ENCODE measurements around the gene ZIC1. TPM values are rescaled to one million over a fixed set of nuclear protein-coding genes. Genes with fewer than 3 reads are reported as not detected.

Gene ZIC1
- total RNA-seq, 4 donors from 2014 or later: not detected

DNA sequence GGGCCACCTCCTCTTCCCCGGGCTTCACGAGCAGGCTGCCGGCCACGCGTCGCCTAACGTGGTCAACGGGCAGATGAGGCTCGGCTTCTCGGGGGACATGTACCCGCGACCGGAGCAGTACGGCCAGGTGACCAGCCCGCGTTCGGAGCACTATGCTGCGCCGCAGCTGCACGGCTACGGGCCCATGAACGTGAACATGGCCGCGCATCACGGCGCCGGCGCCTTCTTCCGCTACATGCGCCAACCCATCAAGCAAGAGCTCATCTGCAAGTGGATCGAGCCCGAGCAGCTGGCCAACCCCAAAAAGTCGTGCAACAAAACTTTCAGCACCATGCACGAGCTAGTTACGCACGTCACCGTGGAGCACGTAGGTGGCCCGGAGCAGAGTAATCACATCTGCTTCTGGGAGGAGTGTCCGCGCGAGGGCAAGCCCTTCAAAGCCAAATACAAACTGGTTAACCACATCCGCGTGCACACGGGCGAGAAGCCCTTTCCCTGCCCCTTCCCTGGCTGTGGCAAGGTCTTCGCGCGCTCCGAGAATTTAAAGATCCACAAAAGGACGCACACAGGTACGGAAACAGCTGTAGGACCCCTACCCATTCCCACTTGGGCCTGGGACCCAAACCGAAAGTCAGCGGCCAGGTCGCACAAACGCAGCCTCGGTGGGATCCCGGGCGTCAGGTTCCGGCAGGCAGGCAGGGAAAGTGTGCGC is 1.5 kb downstream of the ZIC1 start:
- H3K4me1 ChIP-seq: peaks cover 7 to 38% (median 27%) of the 10 kb centered on the region in 4 donors
- DNase-seq: no peak
- no peak overlapping the region for H3K27ac ChIP-seq
- WGBS, 2 donors (ENCODE audit: low coverage in 1 of 2): 0 to 16% methylated on average over 1 to 48 of the region's 61 CpGs
- in situ Hi-C loops (cut with MboI; ENCODE audit: low pct_ligation_motif_present in 1 of 4, low pct_unique_long_range_greater_than_20kb in 1 of 4, low sequenced_read_pairs in 3 of 4) (no loop called here), intact Hi-C loops (cut with DNase I; ENCODE audit: low total_unique reads) (no loop called here)
- H3K4me3 ChIP-seq: peak overlapping the region in 2 of 4 donors; percentile 15 to 28
- H3K36me3 ChIP-seq: no peaks in the 10 kb centered on the region
- no peaks in the 10 kb centered on the region for H3K9me3 ChIP-seq
- TF ChIP-seq POLR2A (IDR thresholded peaks at IDR 0.05): no peak
- no peak for TF ChIP-seq CTCF (IDR thresholded peaks at IDR 0.05)
- TF ChIP-seq POLR2AphosphoS5 (IDR thresholded peaks at IDR 0.05): no peak
- no peak for TF ChIP-seq EP300 (IDR thresholded peaks at IDR 0.05; ENCODE audit: low read depth)
- H3K27me3 ChIP-seq: peaks cover 100% of the 10 kb centered on the region

- Histone ChIP-seq H3K4me1 (peaks cover 7 to 38% (median 27%) of the 10 kb centered on the region in 4 donors), H3K36me3 (no peaks in the 10 kb centered on the region), H3K27ac (no peak overlapping the region), H3K9me3 (no peaks in the 10 kb centered on the region), H3K27me3 (peaks cover 100% of the 10 kb centered on the region), H3K4me3 (peak overlapping the region in 2 of 4 donors; percentile 15 to 28)
- in situ Hi-C loops (cut with MboI; ENCODE audit: low pct_ligation_motif_present in 1 of 4, low pct_unique_long_range_greater_than_20kb in 1 of 4, low sequenced_read_pairs in 3 of 4) (no loop called here), intact Hi-C loops (cut with DNase I; ENCODE audit: low total_unique reads) (no loop called here)
- WGBS, 2 donors (ENCODE audit: low coverage in 1 of 2): 5 to 13% methylated on average over 4 to 14 of the region's 14 CpGs
- no peak for DNase-seq
- TF ChIP-seq EP300 (IDR thresholded peaks at IDR 0.05; ENCODE audit: low read depth): no peak
- TF ChIP-seq CTCF (IDR thresholded peaks at IDR 0.05): no peak
- TF ChIP-seq POLR2AphosphoS5 (IDR thresholded peaks at IDR 0.05): no peak
- no peak for TF ChIP-seq POLR2A (IDR thresholded peaks at IDR 0.05)
Observed at GRCh38 chr3:147411238-147411814, 2.2 kb downstream of the ZIC1 start.

DNA sequence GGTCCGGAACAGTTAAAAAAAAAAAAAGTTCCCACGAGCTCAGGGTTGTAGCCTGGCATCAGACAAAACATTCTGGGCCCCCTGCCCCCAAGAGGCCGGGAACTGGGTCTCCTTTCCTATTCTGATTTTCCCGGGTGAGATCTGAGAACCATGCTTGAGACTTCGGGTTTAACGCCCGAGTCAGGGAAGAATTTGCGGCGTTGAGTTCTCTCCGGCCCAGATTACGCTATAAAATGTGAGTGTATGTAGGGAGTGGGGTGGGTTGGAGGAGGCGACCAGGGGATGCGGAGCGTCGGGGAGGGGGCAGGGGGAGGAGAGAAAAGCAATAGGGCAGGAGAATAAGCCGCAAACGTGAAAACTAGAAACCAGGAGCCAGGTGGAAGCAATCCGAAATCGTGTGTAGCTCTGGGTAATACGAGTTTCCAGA is 2.7 kb downstream of the ZIC1 start:
- no peak for TF ChIP-seq EP300 (IDR thresholded peaks at IDR 0.05; ENCODE audit: low read depth)
- Histone ChIP-seq H3K4me3 (no peak overlapping the region), H3K36me3 (no peaks in the 10 kb centered on the region), H3K9me3 (no peaks in the 10 kb centered on the region), H3K4me1 (peaks cover 7 to 38% (median 27%) of the 10 kb centered on the region in 4 donors), H3K27ac (no peak overlapping the region), H3K27me3 (peaks cover 100% of the 10 kb centered on the region)
- no peak for DNase-seq
- intact Hi-C loops (cut with DNase I; ENCODE audit: low total_unique reads): no loop called here
- in situ Hi-C loops (cut with MboI; ENCODE audit: low pct_ligation_motif_present in 1 of 4, low pct_unique_long_range_greater_than_20kb in 1 of 4, low sequenced_read_pairs in 3 of 4): no loop called here
- WGBS, 2 donors (ENCODE audit: low coverage in 1 of 2): 14 to 21% methylated on average over 14 to 20 of the region's 20 CpGs

DNA sequence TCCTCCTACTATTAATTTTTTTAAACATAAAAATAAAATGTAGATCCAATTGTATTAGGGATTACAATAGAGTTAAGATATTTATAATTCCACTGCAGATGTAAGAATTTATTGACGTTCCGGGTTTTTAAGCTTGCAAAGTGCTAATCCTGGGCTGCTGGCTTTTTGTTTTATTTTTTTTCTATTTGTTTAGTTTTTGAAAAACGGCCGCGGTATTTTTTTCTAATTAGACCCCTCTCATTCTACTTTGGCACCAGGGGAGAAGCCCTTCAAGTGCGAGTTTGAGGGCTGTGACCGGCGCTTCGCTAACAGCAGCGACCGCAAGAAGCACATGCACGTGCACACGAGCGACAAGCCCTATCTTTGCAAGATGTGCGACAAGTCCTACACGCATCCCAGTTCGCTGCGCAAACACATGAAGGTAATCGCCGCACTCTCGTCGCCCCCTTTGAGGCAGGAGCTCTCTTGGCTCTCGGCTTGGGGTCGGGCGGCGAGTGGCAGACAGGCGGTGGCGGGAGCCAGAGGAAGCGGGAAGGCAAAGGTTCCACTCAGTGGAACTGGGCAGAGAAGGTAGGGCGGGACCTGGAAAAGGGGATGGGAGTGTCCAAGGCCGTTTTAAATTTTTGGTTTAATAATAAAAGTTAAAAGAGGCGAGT is 3.2 kb downstream of the ZIC1 start:
- Histone ChIP-seq H3K27ac (no peak overlapping the region), H3K9me3 (no peaks in the 10 kb centered on the region), H3K4me1 (peaks cover 7 to 32% (median 25%) of the 10 kb centered on the region in 4 donors), H3K36me3 (no peaks in the 10 kb centered on the region), H3K27me3 (peaks cover 100% of the 10 kb centered on the region), H3K4me3 (no peak overlapping the region)
- no peak for DNase-seq
- TF ChIP-seq CTCF (IDR thresholded peaks at IDR 0.05): no peak
- no peak for TF ChIP-seq POLR2A (IDR thresholded peaks at IDR 0.05)
- TF ChIP-seq EP300 (IDR thresholded peaks at IDR 0.05; ENCODE audit: low read depth): no peak
- 18 to 26% methylated on average over 8 to 32 of the region's 32 CpGs for WGBS, 2 donors (ENCODE audit: low coverage in 1 of 2)
- intact Hi-C loops (cut with DNase I; ENCODE audit: low total_unique reads): no loop called here
- in situ Hi-C loops (cut with MboI; ENCODE audit: low pct_ligation_motif_present in 1 of 4, low pct_unique_long_range_greater_than_20kb in 1 of 4, low sequenced_read_pairs in 3 of 4): no loop called here
